Stimulated activated CD4-positive, alpha-beta T cell treated with anti-CD3 and anti-CD28 coated beads, Interleukin-4, amount 100 ng/mL, for 48 hours (primary cell): Measurements from ENCODE around the gene DLX4.

Experiments used
- DNase-seq, 2 donors: peaks; one replicate each; pipeline ENCODE4 v3.0.0-alpha.2; 2020; ENCODE audit warnings: low read depth in 2 of 2

Gene DLX4

GRCh38 chr17:49987290-49987585 is 18.2 kb downstream of the DLX4 start:
- DNase-seq = no peak

- DNase-seq = no peak
Observed at GRCh38 chr17:49987681-49988441, 18.9 kb downstream of the DLX4 start.

DNA sequence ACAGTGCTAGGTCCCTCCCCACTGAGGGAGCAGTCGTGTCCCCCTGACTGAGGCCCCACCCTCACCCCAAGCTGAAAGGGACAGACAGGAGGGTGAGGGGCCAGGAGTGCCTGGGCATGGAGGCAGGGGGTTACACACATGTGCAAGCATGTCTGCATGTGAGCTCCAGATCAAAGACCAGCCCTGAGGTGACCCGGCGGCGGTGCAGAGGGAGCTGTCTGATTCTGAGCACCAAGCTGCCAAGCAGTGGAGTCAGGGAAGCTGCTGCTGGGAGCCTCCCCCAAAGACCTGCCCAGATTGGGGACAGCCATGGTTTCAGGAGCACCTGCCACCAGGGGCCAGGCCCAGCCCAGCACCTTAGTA is 20.5 kb downstream of the DLX4 start:
- no peak for DNase-seq

- no peak for DNase-seq
Observed at GRCh38 chr17:49990331-49990730, 21.3 kb downstream of the DLX4 start.

GRCh38 chr17:49990921-49991320 is 21.9 kb downstream of the DLX4 start:
- no peak for DNase-seq

DNA sequence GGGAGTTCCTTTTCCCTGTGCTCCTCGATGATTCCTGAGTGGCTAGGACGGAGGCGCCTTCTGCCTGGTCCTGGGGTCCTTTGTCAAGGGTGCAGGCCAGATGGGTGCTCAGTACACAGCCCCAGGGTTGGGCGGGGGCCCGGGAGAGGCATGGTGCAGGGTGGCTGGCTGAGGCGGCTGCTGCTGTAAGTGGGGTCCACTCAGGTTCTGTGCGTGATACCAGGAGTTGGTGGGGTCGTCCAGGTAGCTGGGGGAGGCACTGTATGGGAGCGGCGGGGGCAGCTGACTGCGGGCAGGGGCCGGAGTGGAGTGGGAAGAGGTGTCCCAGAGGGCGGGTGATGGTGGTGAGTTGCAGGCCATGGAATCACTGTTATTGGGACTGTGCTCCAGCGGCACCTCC is 22.4 kb downstream of the DLX4 start:
- no peak for DNase-seq

GRCh38 chr17:49992191-49992932 is 23.4 kb downstream of the DLX4 start:
- no peak for DNase-seq

DNA sequence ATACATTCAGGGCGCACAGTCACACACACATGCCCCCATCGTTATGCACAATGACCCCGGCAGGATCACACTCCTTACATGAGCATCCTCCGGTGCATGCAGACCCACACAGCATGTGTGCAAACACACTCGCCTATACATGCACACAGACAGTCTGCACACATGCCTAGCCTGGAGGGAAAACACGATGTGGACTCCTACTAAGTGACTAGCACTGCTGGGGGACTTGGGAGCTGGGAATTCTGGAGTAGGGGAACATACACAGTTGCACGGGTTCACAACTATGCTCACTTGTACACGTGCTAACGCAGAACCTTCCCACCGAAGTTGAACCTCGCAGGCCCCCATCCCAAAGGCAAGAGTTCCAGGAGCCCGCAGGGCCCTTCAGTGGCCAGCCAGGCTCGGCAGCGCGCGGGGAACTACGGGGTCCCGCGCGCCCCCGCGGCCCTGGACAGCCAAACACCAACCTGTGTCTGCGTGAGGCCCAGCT is 24.0 kb downstream of the DLX4 start:
- no peak for DNase-seq

DNA sequence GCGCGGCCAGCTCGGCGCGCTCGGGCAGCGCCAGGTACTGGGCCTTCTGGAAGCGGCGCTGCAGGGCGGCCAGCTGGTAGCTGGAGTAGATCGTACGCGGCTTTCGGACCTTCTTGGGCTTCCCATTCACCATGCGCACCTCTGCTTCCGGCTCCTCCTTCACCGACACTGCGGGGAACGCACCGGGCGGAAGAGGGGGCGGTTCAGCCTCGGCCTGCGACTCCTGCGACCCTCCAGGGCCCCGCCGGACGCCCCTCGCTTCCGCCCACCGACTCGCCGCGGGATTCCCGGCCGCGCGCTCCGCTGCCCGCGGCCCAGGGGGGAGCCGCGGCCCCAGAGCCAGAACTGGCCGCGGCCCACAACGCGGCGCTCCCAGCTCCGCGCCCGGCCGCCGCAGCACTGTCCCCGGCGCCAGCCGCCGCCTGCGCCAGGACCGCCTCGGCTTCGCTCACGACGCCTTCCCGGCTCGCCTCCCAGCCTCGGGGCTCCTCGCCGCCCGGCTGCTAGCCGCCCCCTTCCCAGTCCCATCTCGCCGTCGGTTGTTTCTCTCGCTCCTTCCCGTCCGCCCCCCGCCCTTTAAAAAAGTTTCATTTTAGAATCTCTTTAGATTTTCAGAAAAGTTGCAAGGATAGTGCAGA is 24.6 kb downstream of the DLX4 start:
- no peak for DNase-seq

- no peak for DNase-seq
Observed at GRCh38 chr17:49994085-49995054, 25.4 kb downstream of the DLX4 start.

DNA sequence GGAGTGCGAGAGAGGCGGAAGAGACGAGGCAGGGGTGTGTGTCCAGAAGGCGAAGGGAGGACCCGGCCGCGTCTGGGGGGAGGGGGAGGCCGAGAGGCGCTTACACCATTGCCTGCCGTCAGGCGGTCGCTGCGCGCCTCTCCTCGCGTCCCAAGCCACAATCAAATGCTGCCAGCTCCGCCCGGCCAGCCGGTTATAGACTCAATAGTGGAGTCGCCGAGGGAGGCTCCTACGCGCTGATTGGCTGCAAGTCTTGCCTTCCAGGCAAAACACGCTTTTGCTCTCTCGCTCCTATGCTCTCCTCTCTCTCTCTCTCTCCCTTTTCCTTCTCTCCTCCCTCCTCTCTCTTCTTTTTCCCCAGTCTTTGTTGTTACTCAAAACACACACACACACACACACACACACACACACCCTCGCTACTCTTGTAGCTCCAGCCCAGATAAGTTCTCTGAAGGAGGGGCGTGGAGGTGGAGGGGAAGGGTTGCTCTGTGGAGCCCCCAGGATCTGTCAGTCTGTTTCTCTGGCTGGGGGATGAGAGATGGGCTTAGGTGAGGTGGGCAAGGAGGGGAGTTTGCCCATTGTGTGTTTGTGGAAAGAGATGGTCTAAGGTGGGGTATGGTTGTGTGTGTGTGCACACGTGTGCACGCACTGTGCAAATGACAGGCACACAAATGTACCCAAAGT is 26.2 kb downstream of the DLX4 start, which contains the start of gene DLX3:
Gene DLX3, minus strand, starts transcription at position 170 of the 684 bp plus-strand sequence. CDS start 226 bp downstream, outside the sequence.
- DNase-seq = peak in 1 of 2 donors; percentile 23

DNA sequence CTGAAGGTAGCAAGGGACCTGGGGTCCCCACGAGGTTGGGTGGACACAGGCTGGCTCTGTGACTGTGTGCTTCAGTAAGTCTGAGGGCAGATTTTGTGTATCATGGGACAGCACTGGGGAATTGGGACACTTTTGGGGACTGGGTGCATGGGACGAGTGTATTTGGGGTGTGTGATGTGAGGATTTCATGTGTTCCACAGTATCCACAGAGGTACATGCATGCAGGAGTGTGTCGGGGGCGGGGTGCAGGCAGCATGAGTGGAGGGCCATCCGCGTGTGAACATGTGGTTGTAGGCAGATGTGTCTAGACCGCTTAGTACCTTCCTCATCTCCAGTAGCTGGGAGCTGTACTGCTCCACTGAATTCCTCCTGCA is 27.1 kb downstream of the DLX4 start:
- DNase-seq = no peak

DNA sequence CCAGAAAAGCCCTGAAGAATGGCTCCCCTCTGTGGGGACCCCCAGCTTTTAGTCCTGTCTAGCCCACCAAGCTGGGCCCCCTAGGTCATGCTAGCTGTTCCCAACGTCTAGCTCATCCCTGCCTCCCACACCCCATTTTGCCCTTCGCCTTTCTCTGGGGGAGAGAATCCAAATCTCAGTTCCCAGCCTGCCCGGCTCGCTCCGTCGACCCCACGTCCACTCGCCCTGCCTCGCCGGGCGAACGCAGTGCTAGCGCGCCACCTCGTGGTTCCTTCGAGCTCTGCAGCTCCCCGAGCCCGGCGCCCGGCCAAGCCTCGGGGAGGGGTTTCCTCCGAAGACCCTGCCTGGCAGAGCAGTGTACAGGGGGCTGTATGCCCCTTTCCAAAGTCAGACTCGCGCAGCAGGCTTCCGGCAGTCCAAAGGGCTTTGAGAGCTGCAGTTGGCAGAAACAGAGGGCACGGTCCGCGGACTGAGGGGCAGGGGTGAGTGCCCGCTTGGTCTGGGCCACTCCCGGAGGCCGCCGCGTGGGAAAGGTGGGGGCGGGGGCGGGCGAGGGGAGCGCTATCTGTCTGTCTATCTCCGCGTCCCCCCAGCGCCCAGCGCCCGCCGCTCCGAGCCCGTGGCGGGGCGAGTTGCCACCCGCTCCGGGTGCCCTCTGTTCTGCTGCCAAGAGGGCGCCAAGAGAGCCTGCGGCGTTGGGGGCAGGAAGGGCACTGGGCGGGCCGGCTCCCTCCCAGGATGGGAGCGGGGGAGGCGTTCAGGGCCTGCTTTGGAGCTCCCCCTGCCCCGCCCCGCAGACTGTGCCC is 27.7 kb downstream of the DLX4 start:
- peak; percentile 52 to 65 for DNase-seq

DNA sequence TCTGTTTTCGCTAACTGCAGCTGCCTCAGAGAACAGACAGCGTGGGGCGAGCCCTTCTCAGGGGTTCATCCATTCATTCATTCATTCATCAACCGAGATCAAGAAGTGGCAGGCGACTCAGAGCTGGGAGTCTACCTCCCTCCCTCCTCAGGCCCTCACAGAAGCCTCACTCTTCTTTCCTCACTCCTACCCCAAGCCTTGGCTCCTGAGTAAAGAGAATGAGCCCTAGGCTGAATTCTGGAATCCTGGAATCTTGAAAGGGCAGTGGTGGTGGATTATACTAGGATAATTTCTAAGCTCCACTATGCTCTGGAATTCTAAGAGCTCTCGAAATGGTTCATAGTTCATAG is 28.3 kb downstream of the DLX4 start:
- no peak for DNase-seq

DNA sequence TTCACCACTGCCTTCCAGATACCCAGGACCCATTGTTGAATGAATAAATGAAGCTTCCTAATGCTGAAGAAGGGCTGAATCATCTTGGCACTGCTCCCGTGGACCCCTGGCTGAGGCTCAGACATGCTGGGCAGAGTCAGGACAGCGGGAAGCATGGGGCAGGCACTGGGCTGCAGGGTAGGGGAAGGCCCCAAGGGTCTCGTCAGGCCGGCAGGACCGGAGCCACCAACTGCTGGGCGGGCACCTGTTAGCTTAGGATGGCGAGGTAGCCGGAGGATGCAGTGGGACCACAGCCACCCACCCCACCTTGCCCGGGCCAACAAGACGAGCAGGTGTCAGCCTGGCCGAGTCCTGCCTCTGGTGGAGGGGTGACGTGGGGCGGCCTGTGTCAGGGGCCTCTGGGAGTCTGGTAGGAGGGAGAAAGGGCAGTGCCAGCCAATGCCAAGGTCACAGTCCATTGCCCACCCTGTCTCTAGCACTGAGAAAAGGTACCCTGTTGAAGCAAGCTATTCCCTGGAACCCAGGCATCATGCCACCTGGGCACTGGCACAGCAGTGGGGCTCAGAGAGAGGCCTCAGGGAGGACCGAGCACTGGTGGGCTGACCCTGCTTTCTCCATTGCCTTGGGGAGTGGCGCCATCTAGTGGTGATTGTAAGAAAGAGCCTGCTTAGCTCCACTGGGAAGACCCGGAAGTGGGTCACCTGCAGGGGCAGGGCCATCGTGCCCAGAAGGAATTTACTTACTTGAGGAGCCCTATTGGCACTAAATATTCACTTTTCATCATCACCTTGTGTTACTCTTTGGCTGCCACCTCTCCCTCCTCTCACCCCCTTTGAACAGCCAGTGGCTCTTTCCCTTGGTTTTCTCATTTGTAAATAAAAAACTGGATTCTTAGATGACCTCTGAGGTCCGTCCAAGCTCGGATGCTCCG is 29.0 kb downstream of the DLX4 start:
- DNase-seq = peak; percentile 78 to 81

DNA sequence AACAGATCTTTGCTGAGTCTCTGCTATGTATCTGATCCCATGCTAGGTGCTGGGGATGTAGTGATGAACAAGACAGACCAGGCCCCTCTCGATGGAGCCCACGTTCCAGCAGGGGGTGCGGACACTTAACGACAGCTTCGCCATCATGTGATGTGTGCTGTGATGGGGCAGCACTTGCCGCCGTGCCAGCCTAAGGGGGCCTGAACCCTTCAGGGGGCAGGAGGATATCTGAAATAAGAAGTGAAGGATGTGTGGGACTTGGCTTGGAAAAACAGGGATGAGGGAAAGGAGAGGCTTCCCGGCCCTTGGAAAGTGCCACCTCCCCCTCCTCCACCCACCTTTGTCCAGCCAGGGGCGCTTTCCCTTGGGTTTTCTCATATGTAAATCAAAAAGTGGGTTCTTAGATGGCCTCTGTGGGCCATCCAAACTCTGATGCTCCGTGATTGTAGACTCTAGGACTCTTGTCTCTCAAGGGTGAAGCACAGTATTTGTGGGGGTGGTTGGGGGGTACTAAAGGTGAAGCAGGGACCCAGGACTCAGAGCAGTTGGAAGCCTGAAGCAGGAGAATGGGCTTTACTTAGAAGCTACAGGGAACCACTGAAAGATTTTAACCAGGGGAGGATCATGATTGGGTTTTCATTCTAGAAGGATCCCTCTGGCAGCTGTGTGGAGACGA is 30.0 kb downstream of the DLX4 start:
- no peak for DNase-seq

DNA sequence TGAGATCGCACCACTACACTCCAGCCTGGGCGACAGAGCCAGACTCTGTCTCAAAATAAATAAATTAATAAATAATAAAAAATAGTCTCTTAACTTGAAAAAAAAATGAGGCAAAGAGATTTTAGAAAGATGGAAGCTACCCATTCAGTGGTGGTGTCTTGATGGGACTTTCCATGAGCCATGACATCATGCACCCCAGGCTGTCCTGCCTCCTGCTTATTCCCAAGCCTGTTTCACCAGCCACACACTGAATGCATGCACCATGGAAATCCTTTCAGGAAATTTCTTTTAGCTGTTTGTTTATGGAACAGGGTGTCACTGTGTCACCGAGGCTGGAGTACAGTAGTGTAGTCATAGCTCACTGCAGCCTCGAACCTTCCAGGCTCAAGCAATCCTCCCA is 34.9 kb downstream of the DLX4 start:
- DNase-seq = no peak

- no peak for DNase-seq
Observed at GRCh38 chr17:50009282-50009681, 40.3 kb downstream of the DLX4 start.

DNA sequence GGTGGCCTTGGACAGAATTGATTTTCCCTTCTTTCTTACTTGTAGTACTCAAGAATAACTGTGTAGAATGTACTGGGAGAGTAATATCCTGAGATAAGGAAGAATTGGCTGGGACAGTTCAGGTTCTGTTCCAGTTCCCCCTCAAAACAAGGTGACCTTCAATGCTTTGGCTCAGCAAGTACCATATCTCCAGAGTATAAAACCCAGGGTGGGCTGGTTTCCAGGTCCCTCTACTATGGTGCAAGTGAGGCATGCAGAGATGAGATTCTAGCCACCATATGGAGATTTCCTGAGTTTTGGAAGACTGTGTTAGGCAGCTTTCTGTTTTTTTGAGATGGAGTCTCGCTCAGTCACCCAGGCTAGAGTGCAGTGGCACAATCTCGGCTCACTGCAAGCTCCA is 44.1 kb downstream of the DLX4 start:
- DNase-seq = no peak
